ENCODE data around the gene MPRIP. TPM values are rescaled to one million over a fixed set of nuclear protein-coding genes. Genes with fewer than 3 reads are reported as not detected.
A peak's percentile ranks its signal among the peaks of the same experiment; 100 is the strongest.
"Not testable (repeated sequence)": the region's sequence is repeated elsewhere in the genome, so short reads cannot be mapped to it uniquely, and the experiment has no call there.

Gene MPRIP
- total and polyA plus RNA-seq, 7 donors = 43.2 to 113 (median 77.4) TPM

DNA sequence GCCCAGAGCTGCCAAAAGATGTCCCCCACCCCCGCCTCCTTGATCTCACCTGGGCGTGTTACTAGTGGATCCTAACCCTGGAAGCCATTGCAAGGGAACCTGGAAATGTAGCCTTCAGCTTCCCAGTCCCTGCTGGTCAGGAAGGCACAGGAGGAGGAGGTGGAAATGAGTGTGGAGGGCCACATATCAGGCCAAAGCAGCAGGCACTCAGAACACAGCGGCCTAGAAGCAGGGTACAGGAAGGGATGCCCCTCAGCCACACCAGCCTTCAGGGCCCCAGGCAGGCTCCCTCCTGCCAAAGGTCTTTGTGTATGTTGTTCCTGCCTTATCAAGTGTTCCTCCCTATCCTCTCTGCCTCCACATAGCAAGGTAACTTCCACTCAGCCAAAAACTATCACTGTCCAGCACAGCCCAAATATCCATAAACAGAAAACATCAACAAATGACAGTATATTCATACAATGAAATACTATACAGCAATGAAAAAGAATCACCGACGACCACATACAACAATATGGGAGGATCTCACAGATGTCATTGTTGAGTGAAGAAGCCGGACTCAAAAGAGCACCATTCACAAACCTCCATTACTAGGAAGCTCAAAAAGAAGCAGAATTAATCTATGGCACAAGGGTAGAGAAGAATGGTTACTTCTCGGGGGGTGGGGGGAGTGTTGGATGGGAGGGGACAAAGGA lies 42.2 kb upstream of the MPRIP start:
- Histone ChIP-seq H3K4me3 (no peak overlapping the region), H3K27ac (no peak overlapping the region), H3K9me3 (no peaks in the 10 kb centered on the region), H3K36me3 (no peaks in the 10 kb centered on the region), H3K4me1 (peaks cover 0 to 10% (median 7%) of the 10 kb centered on the region in 4 donors), H3K27me3 (no peaks in the 10 kb centered on the region)
- no peak for TF ChIP-seq POLR2A (IDR thresholded peaks at IDR 0.05)
- TF ChIP-seq, protein P1, sequence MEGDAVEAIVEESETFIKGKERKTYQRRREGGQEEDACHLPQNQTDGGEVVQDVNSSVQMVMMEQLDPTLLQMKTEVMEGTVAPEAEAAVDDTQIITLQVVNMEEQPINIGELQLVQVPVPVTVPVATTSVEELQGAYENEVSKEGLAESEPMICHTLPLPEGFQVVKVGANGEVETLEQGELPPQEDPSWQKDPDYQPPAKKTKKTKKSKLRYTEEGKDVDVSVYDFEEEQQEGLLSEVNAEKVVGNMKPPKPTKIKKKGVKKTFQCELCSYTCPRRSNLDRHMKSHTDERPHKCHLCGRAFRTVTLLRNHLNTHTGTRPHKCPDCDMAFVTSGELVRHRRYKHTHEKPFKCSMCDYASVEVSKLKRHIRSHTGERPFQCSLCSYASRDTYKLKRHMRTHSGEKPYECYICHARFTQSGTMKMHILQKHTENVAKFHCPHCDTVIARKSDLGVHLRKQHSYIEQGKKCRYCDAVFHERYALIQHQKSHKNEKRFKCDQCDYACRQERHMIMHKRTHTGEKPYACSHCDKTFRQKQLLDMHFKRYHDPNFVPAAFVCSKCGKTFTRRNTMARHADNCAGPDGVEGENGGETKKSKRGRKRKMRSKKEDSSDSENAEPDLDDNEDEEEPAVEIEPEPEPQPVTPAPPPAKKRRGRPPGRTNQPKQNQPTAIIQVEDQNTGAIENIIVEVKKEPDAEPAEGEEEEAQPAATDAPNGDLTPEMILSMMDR (IDR thresholded peaks at IDR 0.05) = no peak
- TF ChIP-seq POLR2AphosphoS5 (IDR thresholded peaks at IDR 0.05) = no peak
- TF ChIP-seq EP300 (IDR thresholded peaks at IDR 0.05) = no peak
- 87 to 92% methylated on average over 7 of the region's 7 CpGs for WGBS, 2 donors
- peak; percentile 30 for DNase-seq
- intact Hi-C loops (cut with DNase I) = loop anchor here (5.0 to 10.0 kb wide), 3 partner anchors 105 to 237 kb away; partner anchors contain the start of gene FLCN

DNA sequence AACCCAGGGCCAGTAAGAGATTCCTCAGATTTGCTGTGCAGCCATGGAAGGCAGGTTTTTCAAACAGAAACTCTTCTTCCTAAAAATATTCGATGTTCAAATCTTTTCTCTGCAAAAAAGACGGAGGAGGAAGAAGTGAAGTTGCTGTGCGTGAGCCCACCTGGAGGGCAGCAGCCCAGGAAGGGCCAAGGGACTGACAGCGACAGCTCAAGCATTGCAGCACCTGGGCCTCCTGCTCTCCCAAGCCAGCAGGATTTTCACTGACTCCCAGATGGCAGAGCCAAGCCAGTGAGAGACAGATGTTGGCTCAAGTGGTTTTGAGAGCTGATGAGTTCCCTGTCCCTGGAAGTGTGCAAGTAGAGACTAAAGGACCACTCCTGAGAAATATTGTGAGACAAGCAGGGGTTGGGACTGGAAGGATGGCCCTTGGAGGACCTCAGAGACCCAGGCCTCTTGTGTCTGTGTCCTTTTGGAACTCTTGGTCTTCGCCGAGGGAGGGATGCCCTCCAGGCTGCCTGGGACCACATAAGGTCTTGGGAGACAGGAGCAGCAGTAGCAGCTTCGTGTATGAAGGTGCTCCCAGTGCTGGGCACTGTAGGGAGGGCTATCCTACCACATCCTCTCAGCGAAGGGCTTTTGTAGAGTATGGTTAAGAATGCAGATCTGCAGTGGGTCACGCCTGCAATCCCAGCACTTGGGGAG lies 41.0 kb upstream of the MPRIP start:
- DNase-seq = peak; percentile 44
- H3K27me3 ChIP-seq = no peaks in the 10 kb centered on the region
- no peak for TF ChIP-seq POLR2A (IDR thresholded peaks at IDR 0.05)
- no peak for TF ChIP-seq EP300 (IDR thresholded peaks at IDR 0.05)
- TF ChIP-seq, protein P1 (IDR thresholded peaks at IDR 0.05) = no peak
- TF ChIP-seq POLR2AphosphoS5 (IDR thresholded peaks at IDR 0.05) = no peak
- no peaks in the 10 kb centered on the region for H3K9me3 ChIP-seq
- intact Hi-C loops (cut with DNase I) = loop anchor here (5.0 to 10.0 kb wide), 3 partner anchors 104 to 236 kb away; partner anchors contain the start of gene FLCN
- no peak overlapping the region for H3K4me3 ChIP-seq
- H3K36me3 ChIP-seq = no peaks in the 10 kb centered on the region
- H3K27ac ChIP-seq = no peak overlapping the region
- WGBS, 2 donors = 72 to 79% methylated on average over 9 of the region's 9 CpGs
- peaks cover 0 to 10% (median 7%) of the 10 kb centered on the region in 4 donors for H3K4me1 ChIP-seq

DNA sequence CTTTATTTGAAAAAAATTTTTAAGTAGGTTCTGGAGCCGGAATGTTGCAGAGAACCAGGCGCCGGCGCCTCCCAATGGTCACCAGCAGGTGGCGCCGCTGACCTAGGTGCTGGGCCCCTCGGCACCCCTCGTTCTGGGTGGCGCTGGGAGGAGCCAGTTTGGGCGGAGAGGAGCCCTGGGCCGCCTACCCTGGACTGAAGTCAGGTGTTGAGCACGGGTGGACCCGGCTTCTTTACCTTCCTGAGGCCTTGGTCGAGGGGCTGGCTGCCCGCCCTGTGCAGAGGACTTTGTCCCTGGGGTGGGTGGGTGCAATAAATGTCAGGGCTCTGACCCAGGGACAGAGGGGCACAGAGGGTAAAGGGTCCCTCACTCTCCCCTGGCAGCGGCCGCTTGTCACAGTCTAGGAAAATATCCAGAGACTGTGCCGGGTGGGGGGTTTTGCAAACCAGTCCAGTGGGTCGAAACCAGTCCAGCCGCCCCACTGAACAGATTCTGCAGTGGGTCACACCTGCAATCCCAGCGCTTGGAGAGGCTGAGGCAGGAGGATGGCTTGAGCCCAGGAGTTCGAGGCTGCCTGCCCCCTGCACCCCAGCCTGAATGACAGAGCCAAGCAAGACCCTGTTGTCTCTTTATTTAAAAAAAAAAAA lies 40.3 kb upstream of the MPRIP start:
- Histone ChIP-seq H3K27ac (no peak overlapping the region), H3K4me1 (peaks cover 0 to 10% (median 7%) of the 10 kb centered on the region in 4 donors), H3K27me3 (no peaks in the 10 kb centered on the region), H3K36me3 (no peaks in the 10 kb centered on the region), H3K4me3 (no peak overlapping the region), H3K9me3 (no peaks in the 10 kb centered on the region)
- peak in 1 of 4 donors; percentile 11 for TF ChIP-seq POLR2AphosphoS5 (IDR thresholded peaks at IDR 0.05)
- TF ChIP-seq, protein P1 (IDR thresholded peaks at IDR 0.05) = peak; percentile 76 to 96 (median 90)
- no peak for TF ChIP-seq EP300 (IDR thresholded peaks at IDR 0.05)
- TF ChIP-seq POLR2A (IDR thresholded peaks at IDR 0.05) = no peak
- WGBS, 2 donors = 16 to 27% methylated on average over 22 of the region's 22 CpGs
- peak; percentile 89 for DNase-seq
- intact Hi-C loops (cut with DNase I) = loop anchor here (5.0 to 10.0 kb wide), 3 partner anchors 103 to 235 kb away; partner anchors contain the start of gene FLCN

DNA sequence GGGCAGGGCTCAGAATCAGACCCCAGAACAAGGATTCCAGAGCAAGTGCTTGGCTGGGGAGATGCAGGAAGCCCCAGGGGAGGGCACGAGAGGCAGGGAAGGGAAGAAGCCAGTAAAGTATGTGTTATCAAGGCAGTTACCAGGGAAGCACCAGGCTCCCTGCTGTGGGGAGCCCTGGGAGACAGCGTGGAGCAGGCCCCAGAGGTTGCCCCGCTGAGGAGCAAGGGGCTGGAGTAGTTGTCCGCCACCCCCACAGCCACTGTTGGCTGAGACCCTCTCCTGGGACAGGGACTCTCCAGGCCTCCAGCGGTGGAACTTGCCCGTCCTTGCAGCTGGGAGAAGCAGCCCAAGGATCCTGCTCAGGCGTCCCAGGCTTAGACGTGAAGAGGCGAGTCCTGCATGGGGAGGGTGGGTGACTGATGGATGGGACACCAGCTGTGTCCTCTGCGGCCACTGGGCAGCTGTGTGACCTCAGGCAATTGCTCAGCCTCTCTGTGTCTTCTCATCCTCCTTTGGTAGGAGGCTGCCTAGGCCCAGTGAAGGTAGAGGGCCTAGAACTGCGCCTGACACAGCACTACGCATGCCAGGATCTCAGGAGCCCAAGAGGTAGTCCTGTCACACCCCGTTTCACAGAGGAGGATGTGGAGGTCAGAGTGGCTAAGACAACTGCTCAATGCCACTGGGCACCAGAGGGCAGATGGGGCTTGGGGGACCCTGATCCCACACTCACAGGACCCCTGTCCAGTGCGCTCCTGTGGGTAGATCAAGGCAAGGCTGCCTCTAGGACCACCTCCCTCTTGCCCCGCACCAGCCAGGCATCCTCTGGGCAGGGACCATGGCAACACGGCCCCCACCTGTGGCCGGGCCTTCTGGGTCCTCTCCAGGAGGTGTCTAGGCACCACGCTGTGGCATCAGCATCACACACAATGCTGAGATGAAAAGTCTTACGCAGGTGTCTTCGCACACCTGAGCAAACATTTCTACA lies 39.2 kb upstream of the MPRIP start:
- H3K36me3 ChIP-seq, H3K27ac ChIP-seq, H3K9me3 ChIP-seq, DNase-seq, H3K4me1 ChIP-seq, H3K27me3 ChIP-seq, H3K4me3 ChIP-seq: not testable (repeated sequence)
- intact Hi-C loops (cut with DNase I) = loop anchor here (5.0 to 10.0 kb wide), 3 partner anchors 102 to 234 kb away; partner anchors contain the start of gene FLCN
- 69 to 89% methylated on average over 20 of the region's 20 CpGs for WGBS, 2 donors

Data from sigmoid colon (tissue), 7 donors.